Kidney glomerular epithelial cell (primary cell): ENCODE results near the gene PLEKHS1.
"Not testable (repeated sequence)": the region's sequence is repeated elsewhere in the genome, so short reads cannot be mapped to it uniquely, and the experiment has no call there.

Source experiments
- DNase-seq: peaks from one replicate; lab custom pipeline; 2025; lab: John Stamatoyannopoulos, UW

PLEKHS1 gene

DNA sequence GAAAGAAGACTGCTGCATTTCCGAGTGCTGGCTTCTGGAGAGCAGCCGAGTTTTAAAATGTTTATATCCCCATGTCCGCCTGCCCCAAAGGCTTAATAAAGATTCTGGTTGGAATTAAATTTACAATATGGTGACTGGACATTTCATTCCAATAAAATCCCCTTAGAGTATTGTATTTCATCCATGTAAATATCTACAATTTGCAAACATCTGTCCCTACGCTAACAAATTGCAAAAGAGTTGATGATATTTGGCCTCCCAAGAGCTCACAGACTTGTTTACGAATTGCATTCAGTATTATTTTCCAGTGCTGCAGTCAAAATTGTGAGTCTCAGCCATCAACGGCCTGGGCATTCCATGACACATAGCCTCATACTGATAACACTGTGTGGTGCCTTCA, 50.1 kb downstream of the PLEKHS1 start:
- DNase-seq = no peak

DNA sequence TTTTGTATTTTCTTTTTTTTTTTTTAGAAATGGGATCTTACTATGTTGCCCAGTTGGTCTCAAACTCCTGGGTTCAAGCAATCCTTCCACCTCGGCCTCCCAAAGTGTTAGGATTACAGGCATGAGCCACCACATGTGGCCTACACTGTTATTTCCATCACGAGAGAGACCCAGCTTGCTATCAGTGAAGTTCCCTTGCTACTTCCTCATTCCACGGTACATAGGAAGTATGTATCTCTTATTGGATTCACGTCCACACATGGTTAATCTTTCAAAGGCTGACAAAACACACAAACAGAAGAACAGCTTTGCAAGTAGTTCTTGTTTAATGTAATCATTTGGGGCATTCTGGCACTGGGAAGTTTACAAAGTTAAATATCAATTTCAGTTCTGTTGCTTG, 51.5 kb downstream of the PLEKHS1 start:
- DNase-seq = no peak

- DNase-seq = no peak
Measured at GRCh38 chr10:113806503-113806902, 55.0 kb downstream of the PLEKHS1 start.

- DNase-seq = no peak
Measured at GRCh38 chr10:113808168-113808567, 56.7 kb downstream of the PLEKHS1 start.

DNA sequence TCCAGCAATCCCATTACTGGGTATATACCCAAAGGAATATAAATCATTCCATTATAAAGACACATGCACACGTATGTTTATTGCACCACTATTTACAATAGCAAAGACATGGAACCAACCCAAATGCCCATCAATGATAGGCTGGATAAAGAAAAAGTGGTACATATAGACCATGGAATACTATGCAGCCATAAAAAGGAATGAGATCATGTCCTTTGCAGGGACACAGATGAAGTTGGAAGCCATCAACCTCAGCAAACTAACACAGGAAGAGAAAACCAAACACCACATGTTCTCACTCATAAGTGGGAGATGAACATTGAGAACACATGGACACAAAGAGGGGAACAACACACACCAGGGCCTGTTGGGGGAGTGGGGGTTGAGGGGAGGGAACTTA, 63.2 kb downstream of the PLEKHS1 start:
- DNase-seq = not testable (repeated sequence)

DNA sequence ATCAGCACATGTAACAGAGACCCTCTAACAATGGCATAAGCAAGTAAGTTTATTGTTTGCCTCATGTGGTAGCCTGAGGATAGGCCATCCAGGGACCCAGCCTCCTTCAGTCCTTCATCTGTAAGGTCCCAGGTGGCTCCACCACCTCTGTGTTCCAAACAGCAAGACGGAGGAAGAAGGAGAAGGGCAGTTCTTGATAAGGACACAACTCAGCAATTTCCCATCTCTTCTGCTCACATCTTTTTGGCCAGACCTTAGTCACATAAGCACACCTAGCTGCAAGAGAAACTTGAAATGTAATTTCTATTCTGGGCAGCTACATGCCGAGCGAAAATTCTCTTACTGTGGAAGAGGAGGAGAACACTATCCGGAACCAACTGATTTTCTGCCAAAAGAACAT, 68.5 kb downstream of the PLEKHS1 start:
- no peak for DNase-seq

DNA sequence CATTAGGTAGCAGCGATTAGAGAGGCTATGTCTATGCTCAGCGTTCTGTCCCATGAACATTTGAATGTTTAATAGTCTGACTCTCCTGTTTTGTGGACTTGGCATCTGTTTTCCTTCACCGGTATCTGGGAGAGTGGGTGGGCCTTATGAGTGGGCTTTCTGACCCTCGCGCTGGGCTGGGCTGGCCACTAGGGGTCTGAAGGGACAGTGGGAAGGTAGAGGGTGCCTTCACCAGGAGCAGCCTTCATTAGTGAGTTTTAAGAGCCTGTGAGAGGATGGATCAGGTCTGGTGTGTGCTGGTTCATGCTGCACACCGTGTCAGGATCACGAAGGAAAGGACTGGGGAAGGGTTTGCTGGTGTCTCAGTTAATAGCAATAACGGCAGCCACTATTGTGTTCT, 69.0 kb downstream of the PLEKHS1 start:
- DNase-seq = no peak

- DNase-seq = not testable (repeated sequence)
Measured at GRCh38 chr10:113821306-113821705, 69.8 kb downstream of the PLEKHS1 start.

GRCh38 chr10:113822174-113822573, 70.7 kb downstream of the PLEKHS1 start:
- DNase-seq = no peak

- no peak for DNase-seq
Measured at GRCh38 chr10:113823389-113823788, 71.9 kb downstream of the PLEKHS1 start.

DNA sequence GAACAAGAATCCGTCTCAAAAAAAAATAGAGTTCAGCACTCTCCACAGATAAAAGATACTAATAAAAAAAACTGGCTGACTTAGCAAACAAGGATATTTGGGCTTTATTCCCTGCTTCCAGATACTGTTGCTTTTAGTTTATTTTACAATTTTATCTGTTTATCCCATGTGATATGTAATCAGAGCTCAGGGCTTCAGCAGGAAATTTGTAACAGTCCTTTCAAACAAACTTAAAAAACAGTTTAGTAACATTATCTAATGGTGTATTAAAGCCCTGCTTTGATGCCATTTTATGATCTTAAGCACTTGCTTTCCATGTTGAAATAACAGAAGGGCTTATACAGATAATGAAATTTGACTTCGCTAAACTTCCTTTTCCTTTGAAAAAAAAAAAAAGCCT, 74.3 kb downstream of the PLEKHS1 start:
- no peak for DNase-seq

GRCh38 chr10:113828567-113828966, 77.1 kb downstream of the PLEKHS1 start:
- not testable (repeated sequence) for DNase-seq
